ENCODE measurements around the gene TBC1D5.

Gene TBC1D5

DNA sequence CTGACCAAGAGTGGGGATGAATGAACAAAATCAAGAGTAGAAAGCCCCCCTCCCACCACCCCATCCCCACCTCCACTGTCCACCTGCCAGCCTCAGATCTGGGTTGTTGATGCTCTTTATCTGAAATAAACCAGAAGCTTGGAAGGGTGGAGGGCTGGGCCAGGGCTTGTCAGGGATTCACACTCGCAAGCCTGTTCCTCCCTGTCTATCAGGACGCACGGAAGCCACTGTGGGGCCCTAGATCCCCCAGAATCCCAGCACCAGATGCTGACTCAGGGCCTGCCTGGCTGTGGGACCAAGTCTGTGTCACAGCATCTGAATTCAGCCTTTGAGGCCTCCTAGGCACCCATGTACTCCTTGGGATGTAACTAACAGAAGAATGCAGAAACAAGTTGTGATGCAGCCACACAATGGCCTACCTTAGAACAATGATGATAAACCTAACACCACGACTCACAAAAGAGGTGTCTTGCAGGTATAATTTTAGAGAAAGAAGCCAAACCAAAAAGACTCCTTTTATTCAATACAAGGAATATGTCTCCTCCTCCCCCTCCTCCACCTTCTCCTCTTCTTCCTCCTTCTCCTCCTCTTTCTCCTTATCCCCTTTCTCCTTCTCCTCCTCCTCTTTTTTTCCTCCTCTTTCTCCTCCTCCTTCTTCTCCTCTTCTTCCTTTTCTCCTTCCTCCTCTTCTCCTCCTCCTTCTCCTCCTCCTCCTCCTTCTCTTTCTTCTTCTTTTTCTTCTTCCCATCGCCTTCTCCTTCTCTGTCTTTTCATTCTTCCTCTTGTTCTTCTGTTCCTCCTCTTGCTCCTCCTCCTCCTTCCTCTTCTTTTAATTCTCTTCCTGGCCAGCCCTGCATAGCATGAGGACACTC is 623.0 kb downstream of the TBC1D5 start:
- no peak for DNase-seq

DNA sequence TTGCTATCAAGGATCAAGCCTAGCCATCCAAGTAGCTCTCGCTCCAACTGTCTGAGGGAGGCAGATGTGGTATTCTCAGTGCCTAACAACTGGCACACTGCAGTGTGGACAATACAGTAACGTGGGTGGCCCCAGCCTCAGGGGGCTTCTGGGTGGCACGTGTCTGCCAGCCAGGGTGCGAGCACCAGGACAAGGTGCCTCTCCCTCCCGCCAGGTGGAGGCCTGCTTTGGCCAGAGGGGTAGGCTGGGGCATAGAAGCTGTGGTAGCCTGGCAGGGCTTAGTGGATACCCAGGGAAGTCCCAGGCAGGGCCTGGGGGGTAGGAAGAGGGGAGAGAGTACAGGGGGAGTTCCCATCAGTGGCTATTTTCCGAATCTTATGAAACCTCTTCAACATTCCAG is 623.7 kb downstream of the TBC1D5 start:
- DNase-seq = no peak

DNA sequence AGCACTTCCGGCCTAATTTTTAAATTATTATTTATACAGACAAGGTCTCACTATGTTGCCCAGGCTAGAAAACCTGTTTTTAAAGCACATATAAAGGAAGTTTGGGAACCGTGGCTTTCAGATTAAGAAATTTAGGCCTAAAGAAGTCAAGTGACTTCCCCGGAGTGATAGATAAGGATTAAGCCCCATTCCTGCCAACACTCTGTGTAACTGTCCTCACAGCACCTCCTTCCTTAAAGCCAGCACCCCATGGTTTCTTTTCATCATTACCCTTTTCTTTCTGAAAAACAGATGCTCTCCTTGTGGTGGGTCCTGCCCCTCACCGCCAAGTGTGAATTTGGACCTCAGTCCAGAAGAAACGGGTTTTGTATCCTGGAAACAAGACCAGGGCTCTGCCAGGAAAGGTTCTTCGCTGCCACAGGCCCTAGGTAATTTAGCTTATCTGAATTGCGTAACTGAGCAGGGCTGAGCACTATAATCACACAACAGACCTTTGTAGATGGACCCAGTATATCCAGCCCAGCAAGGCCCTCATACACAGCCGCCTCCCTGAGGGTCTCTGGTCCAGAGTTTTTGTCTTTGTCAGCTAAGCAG is 626.3 kb downstream of the TBC1D5 start:
- DNase-seq = no peak

DNA sequence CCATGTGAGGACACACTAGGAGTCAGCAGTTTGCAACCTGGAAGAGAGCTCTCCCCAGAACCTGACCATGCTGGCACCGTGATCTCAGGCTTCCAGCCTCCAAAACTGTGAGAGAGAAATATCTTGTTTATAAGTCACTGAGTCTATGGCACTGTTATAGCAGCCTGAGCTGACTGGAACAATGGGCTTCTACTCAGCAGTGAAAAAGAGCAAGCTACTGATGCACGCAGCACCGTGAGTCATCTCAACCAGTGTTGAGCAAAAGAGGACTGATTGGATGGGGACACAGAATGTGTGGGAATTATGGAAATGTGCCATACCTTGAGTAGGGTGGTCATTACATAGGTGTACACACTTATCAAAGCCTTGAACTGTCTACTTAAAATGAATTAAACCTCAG is 627.2 kb downstream of the TBC1D5 start:
- no peak for DNase-seq

DNA sequence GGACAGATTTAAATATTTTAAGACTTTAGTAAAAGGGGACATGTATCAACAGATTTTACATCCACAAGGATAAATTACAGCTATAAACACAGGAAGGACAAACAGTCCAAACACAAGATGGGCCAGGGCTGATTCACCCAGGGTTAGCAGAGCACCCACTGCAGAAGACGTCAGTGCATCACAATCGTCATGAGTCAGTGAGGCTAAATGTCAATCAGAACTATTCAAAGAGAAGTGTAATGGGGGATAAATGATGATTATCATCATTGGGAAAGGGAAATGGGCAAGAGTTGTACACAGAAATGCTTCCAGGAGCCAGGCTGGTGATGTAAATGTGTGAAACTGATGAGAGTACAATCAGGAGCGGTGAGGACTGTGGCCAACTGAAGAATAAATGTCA is 630.8 kb downstream of the TBC1D5 start:
- DNase-seq = no peak

DNA sequence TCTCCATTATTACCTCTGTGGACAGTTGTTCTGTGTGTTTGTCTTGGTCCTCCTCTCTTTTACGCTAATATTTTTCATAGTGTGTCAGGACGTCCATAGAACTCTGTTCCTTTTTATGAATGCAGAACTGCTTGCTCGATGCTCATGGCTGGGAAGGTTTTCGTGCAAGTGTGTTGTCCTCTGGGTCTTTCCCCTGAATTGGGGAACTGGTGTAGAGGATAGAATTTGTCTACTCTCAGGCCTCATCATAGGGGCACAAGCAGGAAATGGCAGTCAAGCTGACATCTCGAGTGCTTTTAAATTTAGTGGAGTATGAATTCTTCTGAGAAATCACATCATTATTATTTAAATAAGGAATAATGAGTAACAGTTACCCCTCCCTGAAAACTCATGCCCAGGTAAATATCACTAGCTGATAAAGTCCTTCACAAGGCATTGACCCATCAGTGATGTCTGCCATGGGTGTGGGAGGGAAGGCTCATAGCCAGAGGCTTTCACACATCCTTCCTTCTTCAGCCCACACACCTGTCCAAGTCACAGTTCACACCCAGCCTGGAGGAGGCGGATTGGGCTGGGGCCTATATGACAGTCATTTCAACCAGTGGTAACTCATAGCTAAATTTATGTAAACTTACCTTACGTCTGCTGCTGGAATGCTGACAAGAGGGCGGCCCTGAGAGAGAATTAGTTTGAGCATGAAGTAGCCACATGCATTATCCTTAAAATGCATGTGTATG is 631.6 kb downstream of the TBC1D5 start:
- DNase-seq = no peak

Data from SW 1271 (cell line).